H1 (cell line): ENCODE data around the gene CUBN. TPM values are rescaled to one million over a fixed set of nuclear protein-coding genes. Genes with fewer than 3 reads are reported as not detected.

Experiments
- CTCF ChIA-PET: fragments of 300-600 bp; sonication (Branson Sonifier 250); formaldehyde crosslinking; loops from one replicate; lab custom pipeline; 2021; ENCODE audit not compliant: partially characterized antibody; lab: Charles Lee
- POLR2A ChIA-PET: fragments of 300-600 bp; sonication (Branson Sonifier 250); formaldehyde crosslinking; loops from one replicate; lab custom pipeline; 2021; ENCODE audit warnings: inconsistent platforms; ENCODE audit not compliant: partially characterized antibody; lab: Charles Lee
- DNase-seq, 2 experiments: peaks; one replicate each; pipeline versions ENCODE4 v3.0.0 to v3.0.0-alpha.2; 2010 to 2022; ENCODE audit warnings: low spot score in 2 of 2, low read depth in 1 of 2, mixed read lengths in 1 of 2
- FAIRE-seq: peaks from 2 replicates; lab custom pipeline; 2011; peaks lifted over from hg19 to GRCh38; lab: Jason Lieb, UNC
- H2AFZ ChIP-seq: 2 replicates; pipeline ENCODE4 v1.8.1; 2012; ENCODE audit warnings: low read length, inconsistent platforms
- H2AK5ac ChIP-seq: 2 replicates; pipeline ENCODE4 v1.6.1; 2013; ENCODE audit warnings: low read depth, low read length
- H2BK120ac ChIP-seq: replicated peaks from 2 replicates; pipeline ENCODE3; 2013; ENCODE audit warnings: low read depth, low read length, inconsistent platforms
- H2BK12ac ChIP-seq: 2 replicates; pipeline ENCODE4 v1.6.1; 2013; ENCODE audit warnings: low read depth, low read length
- H2BK15ac ChIP-seq: 2 replicates; pipeline ENCODE4 v1.6.1; 2013; ENCODE audit warnings: low read length
- H2BK20ac ChIP-seq: 2 replicates; pipeline ENCODE4 v1.6.1; 2013; ENCODE audit warnings: low read length
- H2BK5ac ChIP-seq: 2 replicates; pipeline ENCODE4 v1.6.1; 2013; ENCODE audit warnings: low read depth, low read length
- H3K14ac ChIP-seq: 2 replicates; pipeline ENCODE4 v1.6.1; 2013; ENCODE audit warnings: inconsistent platforms; ENCODE audit not compliant: insufficient read length
- H3K18ac ChIP-seq: 2 replicates; pipeline ENCODE4 v1.6.1; 2013; ENCODE audit warnings: low read length; ENCODE audit errors: extremely low read depth
- H3K23ac ChIP-seq: 2 replicates; pipeline ENCODE4 v1.6.1; 2013; ENCODE audit warnings: inconsistent platforms; ENCODE audit not compliant: insufficient read length
- H3K23me2 ChIP-seq: 2 replicates; pipeline ENCODE4 v1.6.1; 2013; ENCODE audit warnings: low read depth, low read length
- H3K27ac ChIP-seq: 2 replicates; pipeline ENCODE4 v1.6.1; 2011; ENCODE audit warnings: low read depth, low read length, inconsistent platforms
- H3K27me3 ChIP-seq, 4 experiments: replicated peaks in 1 of 4; 1 replicate in 1 of 4; 2 replicates in 3 of 4; pipeline versions ENCODE4 v1.6.1 to v1.8.1; 2011 to 2013; ENCODE audit warnings: low read length in 3 of 4, mild to moderate bottlenecking in 3 of 4, inconsistent platforms in 2 of 4, mixed read lengths in 2 of 4, moderate library complexity in 1 of 4; ENCODE audit not compliant: control insufficient read depth in 3 of 4, insufficient read depth in 3 of 4; ENCODE audit errors: extremely low read depth in 1 of 4
- H3K36me3 ChIP-seq, 4 experiments: 2 replicates each; pipeline versions ENCODE4 v1.6.1 to v1.8.1; 2011 to 2013; ENCODE audit warnings: mild to moderate bottlenecking in 4 of 4, low read length in 3 of 4, moderate library complexity in 2 of 4, control low read depth in 1 of 4, inconsistent platforms in 1 of 4; ENCODE audit not compliant: insufficient read depth in 4 of 4, control insufficient read depth in 2 of 4
- H3K4ac ChIP-seq: replicated peaks from 2 replicates; pipeline ENCODE3; 2013; ENCODE audit warnings: low read length, low read depth, mixed read lengths, inconsistent platforms; ENCODE audit not compliant: insufficient read length
- H3K4me1 ChIP-seq, 4 experiments: replicated peaks in 1 of 4; 1 replicate in 1 of 4; 2 replicates in 3 of 4; pipeline versions ENCODE4 v1.6.1 to v1.8.1; 2011 to 2013; ENCODE audit warnings: low read length in 3 of 4, inconsistent platforms in 2 of 4, mixed read lengths in 1 of 4; ENCODE audit not compliant: insufficient read depth in 4 of 4, control insufficient read depth in 3 of 4
- H3K4me2 ChIP-seq, 2 experiments: 2 replicates each; pipeline versions ENCODE4 v1.6.1 to v1.8.1; 2011 to 2013; ENCODE audit warnings: low read depth in 2 of 2, low read length in 2 of 2, control low read depth in 1 of 2, inconsistent platforms in 1 of 2, mild to moderate bottlenecking in 1 of 2; ENCODE audit not compliant: insufficient read depth in 1 of 2
- H3K4me3 ChIP-seq, 4 experiments: fragments of 200-600, 300-600 bp in 1 of 4; sonication (generic), shearing (Covaris generic), sonication (Bioruptor Twin) in 1 of 4; 2 replicates each; pipeline versions ENCODE4 v1.5.1 to v1.8.1; 2011 to 2016; ENCODE audit warnings: low read length in 4 of 4, low read depth in 3 of 4, control low read depth in 2 of 4, inconsistent platforms in 2 of 4, mild to moderate bottlenecking in 2 of 4, mixed read lengths in 1 of 4, moderate library complexity in 1 of 4; ENCODE audit not compliant: insufficient read depth in 2 of 4; ENCODE audit errors: extremely low read depth in 1 of 4
- H3K56ac ChIP-seq: replicated peaks from 2 replicates; pipeline ENCODE3; 2013; ENCODE audit warnings: low read depth, mild to moderate bottlenecking, mixed read lengths, low read length, inconsistent platforms; ENCODE audit not compliant: insufficient read length
- H3K79me1 ChIP-seq: 2 replicates; pipeline ENCODE4 v1.6.1; 2013; ENCODE audit warnings: low read depth, low read length, control low read depth
- H3K79me2 ChIP-seq, 2 experiments: 2 replicates each; pipeline versions ENCODE4 v1.6.1 to v1.8.1; 2012 to 2013; ENCODE audit warnings: low read length in 2 of 2, mild to moderate bottlenecking in 2 of 2, inconsistent platforms in 1 of 2; ENCODE audit not compliant: insufficient read depth in 2 of 2, control insufficient read depth in 1 of 2
- H3K9ac ChIP-seq, 4 experiments: replicated peaks in 1 of 4; 1 replicate in 1 of 4; 2 replicates in 3 of 4; pipeline versions ENCODE4 v1.6.1 to v1.8.1; 2011 to 2013; ENCODE audit warnings: low read depth in 3 of 4, low read length in 3 of 4, control low read depth in 2 of 4, mild to moderate bottlenecking in 2 of 4, moderate library complexity in 2 of 4, inconsistent platforms in 1 of 4; ENCODE audit errors: extremely low read depth in 1 of 4
- H3K9me3 ChIP-seq, 2 experiments: 2 replicates each; pipeline versions ENCODE4 v1.6.1 to v1.8.1; 2012 to 2013; ENCODE audit warnings: mild to moderate bottlenecking in 2 of 2, moderate library complexity in 2 of 2, control low read depth in 1 of 2, inconsistent platforms in 1 of 2, low read depth in 1 of 2, low read length in 1 of 2, mixed read lengths in 1 of 2; ENCODE audit not compliant: insufficient read depth in 2 of 2
- H4K20me1 ChIP-seq, 2 experiments: replicated peaks in 1 of 2; 2 replicates each; pipeline versions ENCODE3 to v1.8.1; 2011 to 2013; ENCODE audit warnings: inconsistent platforms in 2 of 2, low read length in 2 of 2, mild to moderate bottlenecking in 1 of 2; ENCODE audit not compliant: insufficient read depth in 2 of 2, control insufficient read depth in 1 of 2
- H4K5ac ChIP-seq: 2 replicates; pipeline ENCODE4 v1.6.1; 2013; ENCODE audit warnings: low read length, low read depth, mixed read lengths, inconsistent platforms; ENCODE audit not compliant: insufficient read length
- H4K8ac ChIP-seq: 2 replicates; pipeline ENCODE4 v1.8.0; 2013; ENCODE audit warnings: mild to moderate bottlenecking, moderate library complexity, low read length, inconsistent platforms; ENCODE audit not compliant: insufficient read depth; ENCODE audit errors: extremely low read depth
- H4K91ac ChIP-seq: replicated peaks from 2 replicates; pipeline ENCODE3; 2013; ENCODE audit warnings: low read length, mixed read lengths, inconsistent platforms; ENCODE audit not compliant: insufficient read length
- FOSL1 ChIP-seq: IDR thresholded peaks from 2 replicates; pipeline ENCODE4 v1.6.1; 2011; ENCODE audit warnings: mild to moderate bottlenecking, low read depth, low read length, moderate library complexity; ENCODE audit not compliant: insufficient read depth
- GABPA ChIP-seq: IDR thresholded peaks from 2 replicates; pipeline ENCODE4 v1.6.1; 2011; ENCODE audit warnings: mild to moderate bottlenecking, low read length, moderate library complexity, borderline replicate concordance; ENCODE audit not compliant: insufficient read depth
- MAFK ChIP-seq: IDR thresholded peaks from 2 replicates; pipeline ENCODE4 v1.6.1; 2012; ENCODE audit warnings: low read depth, mild to moderate bottlenecking, improper control_type of control experiment, low read length
- NRF1 ChIP-seq: IDR thresholded peaks from 2 replicates; pipeline ENCODE4 v1.6.1; 2011; ENCODE audit warnings: mild to moderate bottlenecking, low read depth, low read length, improper control_type of control experiment
- RFX5 ChIP-seq: IDR thresholded peaks from 2 replicates; pipeline ENCODE4 v1.6.1; 2011; ENCODE audit warnings: low read depth, low read length, improper control_type of control experiment, borderline replicate concordance
- SIN3A ChIP-seq, 2 experiments: IDR thresholded peaks in 1 of 2; conservative IDR thresholded peaks in 1 of 2; 2 replicates each; pipeline ENCODE4 v1.6.1; 2011 to 2012; ENCODE audit warnings: low read length in 2 of 2, improper control_type of control experiment in 1 of 2, low read depth in 1 of 2, mild to moderate bottlenecking in 1 of 2
- TBP ChIP-seq: IDR thresholded peaks from 2 replicates; pipeline ENCODE4 v1.6.1; 2011; ENCODE audit warnings: low read depth, low read length, improper control_type of control experiment
- ZNF274 ChIP-seq: IDR thresholded peaks from 2 replicates; pipeline ENCODE4 v1.7.0; 2012; ENCODE audit warnings: low read length, borderline replicate concordance; ENCODE audit errors: extremely low read depth
- WGBS, 2 experiments: shearing (Covaris generic) in 1 of 2; methylation state at CpG; one replicate each; pipeline versions ENCODE4 v1.1.6 to v1.1.7; 2013 to 2015; ENCODE audit warnings: low lambda C conversion rate in 2 of 2, mixed read lengths in 2 of 2, inconsistent platforms in 1 of 2, low coverage in 1 of 2, missing lambda C conversion rate in 1 of 2; ENCODE audit not compliant: insufficient replicate concordance in 2 of 2, insufficient coverage in 1 of 2, insufficient read length in 1 of 2; ENCODE audit errors: extremely low coverage in 1 of 2, missing lambda C conversion rate in 1 of 2; 5-methylcytosine and 5-hydroxymethylcytosine counted together
- polyA plus RNA-seq, 7 experiments: library from polyadenylated mRNA; depleted of rRNA in 3 of 7; stranded (reverse) in 5 of 7; unstranded in 2 of 7; fragments of >200 nt in 5 of 7; fragments of 200-250 nt in 2 of 7; gene quantifications; 1 replicate in 5 of 7; 2 replicates in 1 of 7; 4 replicates in 1 of 7; pipeline versions ENCODE4 v1.2.1 to v1.2.3, GENCODE V29; 2011 to 2013; ENCODE audit warnings: missing spikeins in 2 of 7, mixed read lengths in 2 of 7
- total RNA-seq: library from RNA; stranded (reverse); fragmentation: NEBNext Ultra II Directional; extraction: Animal tissue kit (Norgen Biotek cat#: 25700); gene quantifications from 2 replicates; pipeline ENCODE4 v1.2.1, GENCODE V29; 2021

CUBN gene
- total and polyA plus RNA-seq, 2 of the 8 experiments (the other 6 are each of a cell fraction or from before 2014, with no cell fraction given): 0.04 to 0.08 TPM

- Histone ChIP-seq H3K9me3 (no peaks in the 10 kb centered on the region), H3K79me2 (no peaks in the 10 kb centered on the region), H4K91ac (no peak overlapping the region), H2BK20ac (no peak overlapping the region), H3K4me2 (no peak overlapping the region), H3K56ac (no peak overlapping the region), H4K5ac (no peak overlapping the region), H4K20me1 (no peaks in the 10 kb centered on the region), H2AK5ac (no peak overlapping the region), H3K27ac (no peak overlapping the region), H3K36me3 (peaks cover 0 to 3% (median 0%) of the 10 kb centered on the region in 4 experiments; a peak in 1 of 8 replicates), H3K79me1 (no peaks in the 10 kb centered on the region), H3K23me2 (no peaks in the 10 kb centered on the region), H2BK15ac (no peak overlapping the region), H2BK5ac (no peak overlapping the region), H2BK120ac (no peak overlapping the region), H3K27me3 (no peaks in the 10 kb centered on the region), H3K18ac (no peak overlapping the region), H3K4ac (no peak overlapping the region), H3K4me1 (0 out of 7 replicates have a peak, but pooled peaks cover 0 to 2% (median 0%) of the 10 kb centered on the region in 4 experiments), H3K23ac (no peak overlapping the region), H3K14ac (no peak overlapping the region)
- ChIA-PET POLR2A (interaction anchor here (1.7 kb wide), 1 partner anchor 8 kb away, joined by 7 read pairs; no protein-coding TSS in a partner anchor), CTCF (interaction anchor here (0.5 to 1.2 kb wide), 4 partner anchors 36 to 190 kb away, joined by 3 to 6 read pairs (median 3); no protein-coding TSS in a partner anchor)
- no peak for DNase-seq
- TF ChIP-seq ZNF274: no peak
- TF ChIP-seq GABPA: no peak
- no peak for TF ChIP-seq FOSL1
- TF ChIP-seq TBP: no peak
- no peak for TF ChIP-seq RFX5
- TF ChIP-seq NRF1: no peak
- no peak for TF ChIP-seq MAFK
- TF ChIP-seq SIN3A (conservative IDR thresholded peaks at IDR 0.05 in 1 of 2, IDR thresholded peaks at IDR 0.05 in 1 of 2; ENCODE audit: low read depth in 1 of 2, low read length in 2 of 2): no peak
- TF ChIP-seq, all 59 proteins: peak for 0
- H2BK12ac ChIP-seq: no peak overlapping the region
- H4K8ac ChIP-seq: no peak overlapping the region
- H3K4me3 ChIP-seq: no peak overlapping the region
- H3K9ac ChIP-seq: no peak overlapping the region
- 83% methylated on average over 3 of the region's 3 CpGs; no CpG with 5 or more reads in 1 of the 2 experiments for WGBS, 2 experiments
- FAIRE-seq: no peak
- H2AFZ ChIP-seq: no peak overlapping the region
Measured at GRCh38 chr10:17143055-17143690, 13.6 kb upstream of the CUBN start.
